Mucosa of rectum (tissue), 2 donors: ENCODE measurements around the gene VAPA.
A peak's percentile ranks its signal among the peaks of the same experiment; 100 is the strongest.

Source experiments
- H3K27ac ChIP-seq, 2 donors: one replicate each; pipeline ENCODE4 v1.7.0; 2013; ENCODE audit warnings: inconsistent platforms in 2 of 2, low read depth in 2 of 2, low read length in 2 of 2
- H3K27me3 ChIP-seq, 2 donors: one replicate each; pipeline ENCODE4 v1.7.0; 2013; ENCODE audit warnings: low read length in 2 of 2; ENCODE audit not compliant: control insufficient read depth in 2 of 2, insufficient read depth in 2 of 2
- H3K36me3 ChIP-seq, 2 donors: one replicate each; pipeline ENCODE4 v1.7.0; 2013; ENCODE audit warnings: low read length in 2 of 2; ENCODE audit not compliant: control insufficient read depth in 2 of 2, insufficient read depth in 2 of 2
- H3K4me1 ChIP-seq, 2 donors: one replicate each; pipeline ENCODE4 v1.7.0; 2013; ENCODE audit warnings: low read length in 2 of 2, mild to moderate bottlenecking in 1 of 2; ENCODE audit not compliant: control insufficient read depth in 2 of 2, insufficient read depth in 2 of 2
- H3K4me3 ChIP-seq, 2 donors: one replicate each; pipeline ENCODE4 v1.7.0; 2013; ENCODE audit warnings: low read length in 2 of 2
- H3K9ac ChIP-seq, 2 donors: one replicate each; pipeline ENCODE4 v1.7.0; 2013; ENCODE audit warnings: low read length in 2 of 2, low read depth in 1 of 2, mild to moderate bottlenecking in 1 of 2
- H3K9me3 ChIP-seq, 2 donors: one replicate each; pipeline ENCODE4 v1.7.0; 2013; ENCODE audit warnings: low read length in 2 of 2; ENCODE audit not compliant: control insufficient read depth in 2 of 2
- donor health status: healthy.
- donor health status: Normal muscosa, but diverticular disease.

The VAPA gene

GRCh38 chr18:9968081-9968848 lies 54.4 kb downstream of the VAPA start:
- Histone ChIP-seq H3K27ac (no peak overlapping the region), H3K9ac (no peak overlapping the region), H3K27me3 (peaks cover 0 to 3% of the 10 kb centered on the region in 2 donors), H3K4me1 (no peaks in the 10 kb centered on the region), H3K9me3 (no peaks in the 10 kb centered on the region), H3K4me3 (no peak overlapping the region), H3K36me3 (no peaks in the 10 kb centered on the region)

GRCh38 chr18:9969247-9969646 lies 55.4 kb downstream of the VAPA start:
- Histone ChIP-seq H3K4me3 (no peak overlapping the region), H3K9ac (no peak overlapping the region), H3K36me3 (no peaks in the 10 kb centered on the region), H3K4me1 (no peaks in the 10 kb centered on the region), H3K27me3 (peaks cover 0 to 3% of the 10 kb centered on the region in 2 donors), H3K9me3 (no peaks in the 10 kb centered on the region), H3K27ac (no peak overlapping the region)

GRCh38 chr18:9971313-9971920 lies 57.6 kb downstream of the VAPA start:
- no peaks in the 10 kb centered on the region for H3K4me1 ChIP-seq
- H3K36me3 ChIP-seq: no peaks in the 10 kb centered on the region
- H3K27ac ChIP-seq: no peak overlapping the region
- no peak overlapping the region for H3K4me3 ChIP-seq
- peaks cover 0 to 3% of the 10 kb centered on the region in 2 donors for H3K27me3 ChIP-seq
- H3K9ac ChIP-seq: no peak overlapping the region
- no peaks in the 10 kb centered on the region for H3K9me3 ChIP-seq

GRCh38 chr18:9973470-9973869 lies 59.7 kb downstream of the VAPA start:
- Histone ChIP-seq H3K36me3 (no peaks in the 10 kb centered on the region), H3K9me3 (no peaks in the 10 kb centered on the region), H3K4me3 (no peak overlapping the region), H3K27me3 (peaks cover 0 to 3% of the 10 kb centered on the region in 2 donors), H3K9ac (no peak overlapping the region), H3K27ac (no peak overlapping the region), H3K4me1 (no peaks in the 10 kb centered on the region)

GRCh38 chr18:9974279-9974915 lies 60.6 kb downstream of the VAPA start:
- peaks cover 0 to 3% of the 10 kb centered on the region in 2 donors for H3K27me3 ChIP-seq
- no peak overlapping the region for H3K27ac ChIP-seq
- H3K9me3 ChIP-seq: no peaks in the 10 kb centered on the region
- H3K36me3 ChIP-seq: no peaks in the 10 kb centered on the region
- no peak overlapping the region for H3K9ac ChIP-seq
- no peak overlapping the region for H3K4me3 ChIP-seq
- no peaks in the 10 kb centered on the region for H3K4me1 ChIP-seq

- Histone ChIP-seq H3K27me3 (no peaks in the 10 kb centered on the region), H3K9me3 (no peaks in the 10 kb centered on the region), H3K36me3 (no peaks in the 10 kb centered on the region), H3K4me3 (no peak overlapping the region), H3K9ac (no peak overlapping the region), H3K27ac (no peak overlapping the region), H3K4me1 (no peaks in the 10 kb centered on the region)
Measured at GRCh38 chr18:9975658-9976057, 61.8 kb downstream of the VAPA start.

- no peak overlapping the region for H3K9ac ChIP-seq
Measured at GRCh38 chr18:9982711-9983110, 68.9 kb downstream of the VAPA start.

GRCh38 chr18:9984080-9984479 lies 70.3 kb downstream of the VAPA start:
- no peaks in the 10 kb centered on the region for H3K36me3 ChIP-seq
- H3K9me3 ChIP-seq: no peaks in the 10 kb centered on the region
- H3K4me1 ChIP-seq: no peaks in the 10 kb centered on the region
- H3K9ac ChIP-seq: no peak overlapping the region
- H3K4me3 ChIP-seq: no peak overlapping the region
- H3K27ac ChIP-seq: peak overlapping the region in 1 of 2 donors; percentile 27
- H3K27me3 ChIP-seq: no peaks in the 10 kb centered on the region

More at GRCh38 chr18:9982711-9983110, 68.9 kb downstream of the VAPA start:
- H3K27ac ChIP-seq: no peak overlapping the region
- no peaks in the 10 kb centered on the region for H3K9me3 ChIP-seq
- H3K36me3 ChIP-seq: no peaks in the 10 kb centered on the region
- H3K4me3 ChIP-seq: no peak overlapping the region
- no peaks in the 10 kb centered on the region for H3K4me1 ChIP-seq
- no peaks in the 10 kb centered on the region for H3K27me3 ChIP-seq

GRCh38 chr18:9985641-9986040 lies 71.8 kb downstream of the VAPA start:
- Histone ChIP-seq H3K9me3 (no peaks in the 10 kb centered on the region), H3K4me1 (no peaks in the 10 kb centered on the region), H3K36me3 (no peaks in the 10 kb centered on the region), H3K27ac (no peak overlapping the region), H3K4me3 (no peak overlapping the region), H3K9ac (no peak overlapping the region), H3K27me3 (no peaks in the 10 kb centered on the region)

- H3K4me1 ChIP-seq: no peaks in the 10 kb centered on the region
- H3K36me3 ChIP-seq: no peaks in the 10 kb centered on the region
- H3K9me3 ChIP-seq: no peaks in the 10 kb centered on the region
- no peak overlapping the region for H3K27ac ChIP-seq
- H3K9ac ChIP-seq: no peak overlapping the region
- no peak overlapping the region for H3K4me3 ChIP-seq
- H3K27me3 ChIP-seq: no peaks in the 10 kb centered on the region
Measured at GRCh38 chr18:9986156-9986930, 72.5 kb downstream of the VAPA start.
